Medulla oblongata (tissue), 1 donor: ENCODE data around the gene B3GNT9.

Experiments
- DNase-seq: peaks from one replicate; pipeline ENCODE4 v3.0.0-alpha.2; 2015; ENCODE audit errors: extremely low spot score

B3GNT9 gene

DNA sequence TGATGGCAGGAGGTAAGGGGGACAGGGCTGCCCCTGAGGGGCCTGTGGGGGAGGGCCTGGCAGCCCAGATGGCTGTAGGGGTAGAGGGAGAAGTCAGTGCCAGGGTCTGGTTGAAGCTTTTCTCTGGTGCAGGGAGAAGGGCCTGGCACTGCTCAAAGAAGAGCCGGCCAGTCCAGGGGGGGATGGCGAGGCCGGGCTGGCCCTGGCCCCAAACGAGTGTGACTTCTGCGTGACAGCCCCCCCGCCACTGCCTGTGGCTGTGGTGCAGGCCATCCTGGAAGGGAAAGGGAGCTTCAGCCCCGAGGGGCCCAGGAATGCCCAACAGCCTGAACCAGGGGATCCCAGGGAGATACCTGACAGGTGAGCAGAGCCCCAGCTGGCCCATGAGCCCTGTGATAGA lies 16.8 kb upstream of the B3GNT9 start:
- no peak for DNase-seq

GRCh38 chr16:67166598-67167168 lies 15.9 kb upstream of the B3GNT9 start:
- DNase-seq: no peak

- DNase-seq: no peak
These were observed 15.3 kb upstream of the B3GNT9 start for GRCh38 chr16:67166110-67166547.

DNA sequence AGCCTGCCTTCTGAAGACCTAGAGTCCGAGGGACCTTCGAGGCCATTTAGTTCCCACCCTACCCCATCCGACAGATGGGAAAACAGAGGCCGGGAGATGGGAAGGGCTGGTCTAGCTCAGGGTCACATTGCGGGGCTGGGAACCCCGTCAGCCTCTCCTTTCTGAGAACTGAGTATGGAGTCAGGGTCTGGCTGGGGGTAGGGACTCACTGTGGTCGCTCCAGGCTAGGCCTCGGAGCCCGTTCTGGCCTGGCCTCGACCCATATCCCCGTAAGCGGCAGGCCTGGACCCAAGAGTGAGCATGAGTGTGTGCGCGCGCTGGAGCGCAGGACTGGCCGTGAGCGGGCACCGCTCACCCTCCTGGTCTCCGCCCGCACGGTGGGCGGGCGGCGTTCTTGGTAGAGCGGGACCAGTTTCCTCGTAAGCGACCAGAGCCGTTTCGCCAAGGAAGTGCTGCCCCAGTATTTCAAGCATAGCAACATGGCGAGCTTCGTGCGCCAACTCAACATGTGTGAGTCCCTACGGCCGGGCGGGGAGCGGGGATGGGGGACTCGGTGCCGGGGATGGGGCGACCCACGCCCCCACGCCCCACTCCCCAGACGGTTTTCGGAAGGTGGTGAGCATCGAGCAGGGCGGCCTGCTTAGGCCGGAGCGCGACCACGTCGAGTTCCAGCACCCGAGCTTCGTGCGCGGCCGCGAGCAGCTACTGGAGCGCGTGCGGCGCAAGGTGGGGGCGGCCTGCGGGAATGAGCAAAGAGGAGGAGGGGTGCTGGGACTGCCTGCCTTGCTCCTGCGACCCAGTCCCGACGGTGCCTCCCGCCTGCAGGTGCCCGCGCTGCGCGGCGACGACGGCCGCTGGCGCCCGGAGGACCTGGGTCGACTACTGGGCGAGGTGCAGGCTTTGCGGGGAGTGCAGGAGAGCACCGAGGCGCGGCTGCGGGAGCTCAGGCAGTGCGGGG lies 14.6 kb upstream of the B3GNT9 start:
- no peak for DNase-seq

GRCh38 chr16:67164599-67165061 lies 13.8 kb upstream of the B3GNT9 start, which contains the start of gene HSF4:
Gene HSF4, plus strand, starts transcription at chr16:67164745. Its CDS starts 67 bp downstream, at chr16:67164812.
- DNase-seq: peak; percentile 51

DNA sequence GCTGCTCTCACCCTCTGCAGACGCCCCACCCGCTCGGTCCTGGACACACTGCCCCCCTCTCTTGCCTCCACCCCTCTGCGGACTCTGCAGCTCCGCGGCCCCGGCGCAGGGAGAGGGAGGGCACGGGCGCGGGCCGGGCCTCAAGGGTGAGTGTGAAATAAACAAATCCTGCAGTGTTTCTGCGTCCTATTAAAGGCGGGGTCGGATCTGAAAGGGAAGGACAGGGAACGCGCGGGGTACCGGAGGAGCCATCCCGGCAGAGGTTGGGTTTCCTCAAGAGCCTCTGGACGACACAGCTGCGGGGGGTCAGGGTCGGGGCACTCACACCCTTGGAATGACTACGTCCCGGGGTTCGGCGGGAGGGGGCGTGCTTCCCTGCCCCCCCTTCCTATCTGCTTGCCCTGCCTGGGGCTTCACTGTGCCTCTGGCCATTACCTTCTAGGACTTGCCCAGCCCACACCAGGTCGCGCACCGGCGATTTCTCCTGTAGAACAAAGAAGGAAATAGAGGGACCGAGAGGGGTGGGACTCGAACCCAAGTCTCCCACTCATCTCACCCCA lies 13.3 kb upstream of the B3GNT9 start:
- DNase-seq: no peak

GRCh38 chr16:67163164-67163998 lies 12.6 kb upstream of the B3GNT9 start:
- peak; percentile 44 for DNase-seq

DNA sequence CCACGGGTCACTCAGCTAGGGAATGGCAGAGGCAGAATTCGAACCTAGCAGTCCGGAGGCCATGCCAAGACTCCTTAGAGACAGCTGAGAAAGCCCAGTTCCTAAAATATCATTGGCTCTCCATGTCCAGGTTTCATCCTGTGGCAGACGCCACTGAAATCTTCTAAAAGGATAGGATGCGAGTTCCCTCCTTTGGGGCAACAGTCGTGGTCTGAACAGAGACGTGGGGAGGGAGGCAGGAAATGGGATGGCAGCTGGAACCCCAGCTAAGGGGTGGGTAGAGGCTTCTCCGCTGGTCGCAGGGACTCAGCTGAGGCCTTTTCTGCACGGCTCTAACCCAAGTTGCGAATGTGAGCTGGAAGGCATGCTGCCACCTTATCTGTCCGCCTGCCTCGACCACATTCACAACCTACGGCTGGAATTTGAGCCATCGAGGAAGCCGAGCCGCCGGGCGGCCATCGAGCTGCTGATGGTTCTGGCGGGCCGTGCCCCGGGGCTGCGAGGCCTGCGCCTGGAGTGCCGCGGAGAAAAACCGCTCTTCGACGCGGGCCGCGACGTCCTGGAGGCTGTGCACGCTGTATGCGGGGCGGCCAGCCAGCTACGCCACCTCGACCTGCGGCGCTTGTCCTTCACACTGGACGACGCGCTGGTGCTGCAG lies 11.8 kb upstream of the B3GNT9 start:
- no peak for DNase-seq

- no peak for DNase-seq
These were observed 10.8 kb upstream of the B3GNT9 start for GRCh38 chr16:67161595-67162058.

GRCh38 chr16:67158637-67159600 lies 8.1 kb upstream of the B3GNT9 start:
- no peak for DNase-seq

DNA sequence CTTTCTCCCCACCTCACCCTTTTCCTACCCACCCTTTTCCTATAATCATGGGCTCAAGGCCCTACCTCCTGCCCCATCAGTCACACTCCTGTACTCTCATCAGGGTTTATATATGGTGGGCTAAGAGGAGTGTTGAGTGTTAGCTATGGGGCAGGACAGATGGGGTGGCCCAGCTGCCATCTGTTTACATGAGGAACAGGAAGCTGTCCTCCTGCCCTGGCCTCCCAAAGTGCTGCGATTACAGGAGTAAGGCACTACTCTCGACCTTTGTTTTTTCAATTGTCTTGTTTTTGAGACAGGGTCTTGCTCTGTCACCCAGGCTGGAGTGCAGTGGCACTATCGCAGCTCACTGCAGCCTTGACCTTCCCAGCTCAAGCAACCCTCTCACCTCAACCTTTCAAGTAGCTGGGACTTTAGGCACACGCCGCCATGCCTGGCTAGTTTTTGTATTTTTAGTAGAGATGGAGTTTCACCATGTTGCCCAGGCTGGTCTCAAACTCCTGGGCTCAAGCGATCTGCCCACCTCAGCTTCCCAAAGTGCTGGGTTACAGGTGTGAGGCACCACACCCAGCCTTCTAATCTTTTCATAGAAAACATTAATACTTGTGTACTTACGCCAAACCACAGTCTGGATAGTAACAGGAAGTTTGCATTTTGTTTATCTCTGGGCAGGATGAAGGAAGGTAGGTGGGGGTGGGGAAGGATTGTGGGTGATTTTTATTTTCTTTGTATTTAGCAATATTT lies 7.3 kb upstream of the B3GNT9 start:
- DNase-seq: no peak

DNA sequence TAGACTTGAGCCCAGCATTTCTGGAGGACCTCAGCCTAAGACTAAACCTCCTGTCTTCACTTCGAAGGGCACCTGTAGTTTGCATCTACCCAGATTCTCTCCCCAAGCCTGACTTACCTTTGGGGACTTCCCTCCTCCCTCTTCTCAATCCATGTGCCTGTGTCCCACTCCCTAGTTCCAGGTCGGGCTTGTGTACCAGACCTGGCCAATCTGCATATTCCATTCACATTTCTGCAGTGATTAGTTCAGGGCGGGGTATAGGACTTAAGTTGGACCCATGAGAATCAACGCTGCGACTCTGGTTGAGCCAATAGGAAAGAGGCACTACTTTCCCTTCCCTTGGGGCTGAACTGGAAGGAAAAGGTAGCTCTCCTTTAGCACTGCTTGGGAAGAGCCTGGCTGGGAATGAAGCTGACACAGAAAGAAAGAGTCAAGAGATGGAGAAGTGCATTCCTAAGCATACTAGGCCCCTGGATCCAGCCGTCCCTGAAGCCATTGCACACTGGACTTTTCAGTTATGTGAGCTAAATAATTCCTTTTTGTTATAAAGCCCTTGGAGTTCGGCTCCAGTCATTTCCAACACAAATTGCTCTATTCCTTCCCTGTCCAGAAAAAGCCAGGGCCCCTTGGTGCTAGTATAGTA lies 6.4 kb upstream of the B3GNT9 start:
- no peak for DNase-seq

DNA sequence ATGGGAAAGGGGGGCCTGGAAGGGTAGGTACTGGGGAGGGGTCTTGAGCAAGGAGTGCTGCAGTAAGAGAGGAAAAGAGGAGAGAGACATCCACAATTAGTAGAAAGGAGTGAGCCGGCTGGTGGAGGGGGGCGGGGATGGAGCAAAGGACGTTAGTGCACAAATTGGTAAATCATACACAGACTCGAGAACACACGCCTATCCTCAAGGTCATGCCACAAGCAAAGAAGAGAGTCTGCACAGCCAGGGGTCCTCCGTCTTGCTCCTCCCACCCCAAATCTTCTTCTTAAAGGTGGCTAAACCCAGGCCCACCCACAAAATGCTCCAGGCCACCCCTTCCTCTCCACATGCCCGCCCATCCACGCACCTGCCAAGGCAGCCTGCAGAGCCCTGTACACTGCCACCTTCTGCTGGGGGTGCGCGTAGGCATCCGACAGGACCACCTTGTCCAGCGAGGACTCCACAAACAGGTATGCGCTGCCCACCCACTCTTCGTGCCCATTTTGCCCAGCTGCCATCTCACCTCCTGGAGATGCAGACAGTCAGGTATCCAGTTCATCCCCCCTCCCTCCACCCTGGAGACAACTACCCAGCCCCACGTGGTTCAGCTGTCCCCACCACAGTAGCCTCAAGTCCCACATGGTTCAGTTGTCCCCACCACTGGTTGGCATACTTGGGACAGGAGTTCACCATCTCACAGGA lies 5.5 kb upstream of the B3GNT9 start:
- DNase-seq: no peak

GRCh38 chr16:67155295-67156142 lies 4.7 kb upstream of the B3GNT9 start:
- peak; percentile 76 for DNase-seq

GRCh38 chr16:67154578-67155294 lies 3.9 kb upstream of the B3GNT9 start:
- DNase-seq: no peak

DNA sequence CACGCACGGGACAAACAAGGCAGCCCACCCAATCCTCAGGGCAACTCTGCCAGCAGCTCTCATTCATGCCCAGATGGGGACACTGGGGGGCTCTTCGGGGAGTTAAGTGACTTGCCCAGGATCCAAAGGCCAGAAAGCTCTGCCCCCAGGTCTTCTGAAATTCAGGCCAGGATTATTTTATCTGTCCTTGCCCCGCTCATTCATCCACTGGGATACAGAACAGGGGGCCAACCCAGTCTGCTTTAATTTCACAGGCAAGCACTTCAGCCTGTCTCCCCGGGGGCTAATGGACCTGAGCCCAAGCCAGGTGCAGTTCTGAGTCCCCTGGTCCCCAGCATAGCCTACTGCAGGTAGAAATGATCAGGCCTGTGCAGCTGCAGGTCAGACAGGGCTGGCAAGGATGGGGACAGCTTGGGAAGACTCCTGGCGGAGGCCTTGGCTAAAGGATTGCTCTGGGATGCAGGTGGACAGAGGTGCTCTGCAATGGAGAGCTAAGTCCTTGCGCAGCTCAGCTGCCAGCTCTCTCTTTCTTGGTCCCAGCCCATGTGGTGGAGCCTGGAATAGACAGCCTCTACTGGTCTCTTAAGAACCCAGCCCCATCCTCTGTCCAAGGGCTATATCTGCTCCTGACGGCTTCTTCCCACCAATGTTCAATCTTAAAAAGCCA lies 766 bp upstream of the B3GNT9 start:
- DNase-seq: no peak
